ENCODE data around the gene OPHN1.

The OPHN1 gene

DNA sequence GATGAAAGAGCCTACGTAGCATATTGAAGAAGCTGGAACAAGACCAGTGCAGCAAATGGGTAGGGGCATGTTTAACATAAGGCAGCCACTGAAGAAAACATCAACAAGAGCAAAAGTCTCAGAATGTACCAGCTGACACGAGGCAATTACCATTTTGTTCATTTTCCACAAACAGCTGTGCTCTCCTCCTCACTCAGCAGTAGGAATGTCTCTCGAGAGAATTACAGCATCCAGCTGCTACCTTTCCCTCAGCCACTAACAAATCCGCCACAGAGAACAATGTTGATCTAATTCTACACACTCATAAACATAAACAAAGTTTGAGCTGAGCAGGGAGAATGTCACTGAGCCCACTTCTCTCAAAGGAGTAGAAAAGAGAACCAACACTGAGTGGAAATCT, 68.0 kb downstream of the OPHN1 start:
- Histone ChIP-seq H3K36me3 (replicated peaks; ENCODE audit: insufficient read depth, low read length) (no peaks in the 10 kb centered on the region), H3K27ac (ENCODE audit: low read length) (no peak overlapping the region), H3F3A (ENCODE audit: insufficient read depth, low read length) (no peaks in the 10 kb centered on the region), H4K20me1 (ENCODE audit: insufficient read depth, low read length) (no peaks in the 10 kb centered on the region), H3K27me3 (replicated peaks; ENCODE audit: insufficient read depth, low read length) (no peaks in the 10 kb centered on the region), H3K79me2 (ENCODE audit: low read length) (no peaks in the 10 kb centered on the region), H3K4me3 (ENCODE audit: low read length) (no peak overlapping the region), H3K9ac (ENCODE audit: low read length) (no peak overlapping the region), H3K9me3 (replicated peaks; ENCODE audit: insufficient read depth, low read length) (no peaks in the 10 kb centered on the region), H3K4me2 (ENCODE audit: low read depth, low read length) (no peak overlapping the region), H3K9me2 (replicated peaks; ENCODE audit: insufficient read depth, low read length) (no peaks in the 10 kb centered on the region), H3K4me1 (ENCODE audit: low read length) (no peaks in the 10 kb centered on the region), H2AFZ (ENCODE audit: low read length) (no peak overlapping the region)
- no peak for DNase-seq
- no peak for TF ChIP-seq EZH2 (optimal IDR thresholded peaks at IDR 0.05; ENCODE audit: low read depth, low read length)
- TF ChIP-seq EZH2phosphoT487 (IDR thresholded peaks at IDR 0.05; ENCODE audit: low read length): no peak
- TF ChIP-seq, protein P1, sequence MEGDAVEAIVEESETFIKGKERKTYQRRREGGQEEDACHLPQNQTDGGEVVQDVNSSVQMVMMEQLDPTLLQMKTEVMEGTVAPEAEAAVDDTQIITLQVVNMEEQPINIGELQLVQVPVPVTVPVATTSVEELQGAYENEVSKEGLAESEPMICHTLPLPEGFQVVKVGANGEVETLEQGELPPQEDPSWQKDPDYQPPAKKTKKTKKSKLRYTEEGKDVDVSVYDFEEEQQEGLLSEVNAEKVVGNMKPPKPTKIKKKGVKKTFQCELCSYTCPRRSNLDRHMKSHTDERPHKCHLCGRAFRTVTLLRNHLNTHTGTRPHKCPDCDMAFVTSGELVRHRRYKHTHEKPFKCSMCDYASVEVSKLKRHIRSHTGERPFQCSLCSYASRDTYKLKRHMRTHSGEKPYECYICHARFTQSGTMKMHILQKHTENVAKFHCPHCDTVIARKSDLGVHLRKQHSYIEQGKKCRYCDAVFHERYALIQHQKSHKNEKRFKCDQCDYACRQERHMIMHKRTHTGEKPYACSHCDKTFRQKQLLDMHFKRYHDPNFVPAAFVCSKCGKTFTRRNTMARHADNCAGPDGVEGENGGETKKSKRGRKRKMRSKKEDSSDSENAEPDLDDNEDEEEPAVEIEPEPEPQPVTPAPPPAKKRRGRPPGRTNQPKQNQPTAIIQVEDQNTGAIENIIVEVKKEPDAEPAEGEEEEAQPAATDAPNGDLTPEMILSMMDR (IDR thresholded peaks at IDR 0.05; ENCODE audit: low read length): no peak

DNA sequence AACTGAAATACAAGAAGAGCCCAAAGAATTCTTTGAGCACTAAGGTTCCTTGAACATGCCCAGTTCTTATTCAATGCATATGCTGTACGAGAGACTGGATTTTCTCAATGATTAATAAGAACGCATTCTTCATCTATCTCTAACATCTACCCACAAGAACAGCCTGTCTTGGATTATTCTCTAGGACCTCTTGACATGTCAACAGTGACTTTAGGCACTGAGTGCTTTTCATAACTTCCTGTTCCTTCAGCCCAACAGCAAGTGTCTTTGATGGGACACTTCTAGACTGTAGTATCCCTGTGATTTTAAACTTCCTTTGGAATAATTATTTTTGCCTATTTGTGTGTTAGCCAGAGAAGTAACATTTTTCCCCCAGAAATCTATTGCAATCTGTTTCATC, 69.3 kb downstream of the OPHN1 start:
- no peak overlapping the region for H3K27ac ChIP-seq (ENCODE audit: low read length)
- H3K79me2 ChIP-seq (ENCODE audit: low read length): no peaks in the 10 kb centered on the region
- H3F3A ChIP-seq (ENCODE audit: insufficient read depth, low read length): no peaks in the 10 kb centered on the region
- no peak for TF ChIP-seq EZH2 (optimal IDR thresholded peaks at IDR 0.05; ENCODE audit: low read depth, low read length)
- TF ChIP-seq, protein P1 (IDR thresholded peaks at IDR 0.05; ENCODE audit: low read length): no peak
- no peak for TF ChIP-seq EZH2phosphoT487 (IDR thresholded peaks at IDR 0.05; ENCODE audit: low read length)
- H2AFZ ChIP-seq (ENCODE audit: low read length): no peak overlapping the region
- no peaks in the 10 kb centered on the region for H4K20me1 ChIP-seq (ENCODE audit: insufficient read depth, low read length)
- no peak overlapping the region for H3K4me2 ChIP-seq (ENCODE audit: low read depth, low read length)
- DNase-seq: no peak
- H3K9me3 ChIP-seq (replicated peaks; ENCODE audit: insufficient read depth, low read length): no peaks in the 10 kb centered on the region
- no peaks in the 10 kb centered on the region for H3K4me1 ChIP-seq (ENCODE audit: low read length)
- no peaks in the 10 kb centered on the region for H3K36me3 ChIP-seq (replicated peaks; ENCODE audit: insufficient read depth, low read length)
- H3K27me3 ChIP-seq (replicated peaks; ENCODE audit: insufficient read depth, low read length): no peaks in the 10 kb centered on the region
- no peaks in the 10 kb centered on the region for H3K9me2 ChIP-seq (replicated peaks; ENCODE audit: insufficient read depth, low read length)
- H3K9ac ChIP-seq (ENCODE audit: low read length): no peak overlapping the region
- H3K4me3 ChIP-seq (ENCODE audit: low read length): no peak overlapping the region

DNA sequence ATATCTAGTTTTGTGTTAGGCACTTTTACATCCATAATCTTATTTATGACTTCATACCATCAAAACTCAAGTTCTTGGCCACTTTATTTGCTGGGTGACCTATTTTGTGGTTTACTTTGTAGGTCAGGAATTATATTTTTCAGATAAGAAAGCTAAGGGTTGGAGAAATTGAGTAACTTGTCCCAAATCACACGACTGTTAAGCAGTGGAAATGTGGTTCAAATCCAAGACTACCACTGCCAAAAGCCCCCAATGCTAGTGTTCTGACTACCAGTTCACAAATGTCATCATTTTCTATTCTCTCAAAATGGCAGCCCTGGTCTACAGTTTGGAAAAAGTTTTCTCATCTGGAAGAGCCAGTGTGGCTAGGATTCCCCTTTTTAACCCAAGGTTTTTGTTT, 74.6 kb downstream of the OPHN1 start:
- Histone ChIP-seq H3K27ac (ENCODE audit: low read length) (no peak overlapping the region), H3K79me2 (ENCODE audit: low read length) (no peaks in the 10 kb centered on the region), H3K9me3 (replicated peaks; ENCODE audit: insufficient read depth, low read length) (no peaks in the 10 kb centered on the region), H3K4me3 (ENCODE audit: low read length) (no peak overlapping the region), H3F3A (ENCODE audit: insufficient read depth, low read length) (no peaks in the 10 kb centered on the region), H3K4me1 (ENCODE audit: low read length) (no peaks in the 10 kb centered on the region), H4K20me1 (ENCODE audit: insufficient read depth, low read length) (no peaks in the 10 kb centered on the region), H3K4me2 (ENCODE audit: low read depth, low read length) (no peak overlapping the region), H2AFZ (ENCODE audit: low read length) (no peak overlapping the region), H3K9ac (ENCODE audit: low read length) (no peak overlapping the region), H3K9me2 (replicated peaks; ENCODE audit: insufficient read depth, low read length) (no peaks in the 10 kb centered on the region), H3K27me3 (replicated peaks; ENCODE audit: insufficient read depth, low read length) (no peaks in the 10 kb centered on the region), H3K36me3 (replicated peaks; ENCODE audit: insufficient read depth, low read length) (no peaks in the 10 kb centered on the region)
- DNase-seq: no peak
- no peak for TF ChIP-seq EZH2 (optimal IDR thresholded peaks at IDR 0.05; ENCODE audit: low read depth, low read length)
- no peak for TF ChIP-seq EZH2phosphoT487 (IDR thresholded peaks at IDR 0.05; ENCODE audit: low read length)
- TF ChIP-seq, protein P1 (IDR thresholded peaks at IDR 0.05; ENCODE audit: low read length): no peak

All from MM.1S (cell line).